ENCODE results near the gene ACACB.

ACACB gene

DNA sequence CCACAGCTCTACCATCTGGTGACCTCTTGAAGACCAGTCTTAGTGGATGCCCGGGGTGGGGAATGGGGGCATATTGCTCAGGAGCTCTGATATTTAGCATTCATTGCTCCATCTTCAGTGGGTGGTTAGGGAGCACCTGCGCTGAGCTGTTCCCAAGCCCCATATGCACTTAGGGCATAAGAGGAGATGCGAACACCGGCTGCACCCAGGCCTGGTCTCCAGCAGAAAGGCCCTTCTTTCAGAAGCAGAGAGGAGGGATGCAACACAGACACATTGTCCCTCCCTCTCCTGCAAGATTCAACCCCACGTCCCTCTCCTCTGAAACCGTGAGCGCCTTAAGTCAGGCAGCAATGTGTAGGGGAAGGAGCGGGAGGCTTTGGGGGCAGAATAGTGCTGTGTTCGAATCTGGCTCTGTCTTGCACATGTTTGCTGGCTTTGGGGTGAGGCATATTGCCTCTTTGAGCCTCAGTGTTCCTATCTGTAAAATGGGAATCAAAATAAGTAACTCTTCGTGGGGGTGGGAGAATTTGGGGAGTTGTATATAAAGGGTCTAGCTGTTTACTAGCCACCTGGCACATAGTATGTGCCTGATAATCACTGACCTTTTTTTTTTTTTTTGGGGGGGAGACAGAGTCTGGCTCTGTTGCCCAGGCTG lies 105.0 kb downstream of the ACACB start:
- DNase-seq, result no peak

DNA sequence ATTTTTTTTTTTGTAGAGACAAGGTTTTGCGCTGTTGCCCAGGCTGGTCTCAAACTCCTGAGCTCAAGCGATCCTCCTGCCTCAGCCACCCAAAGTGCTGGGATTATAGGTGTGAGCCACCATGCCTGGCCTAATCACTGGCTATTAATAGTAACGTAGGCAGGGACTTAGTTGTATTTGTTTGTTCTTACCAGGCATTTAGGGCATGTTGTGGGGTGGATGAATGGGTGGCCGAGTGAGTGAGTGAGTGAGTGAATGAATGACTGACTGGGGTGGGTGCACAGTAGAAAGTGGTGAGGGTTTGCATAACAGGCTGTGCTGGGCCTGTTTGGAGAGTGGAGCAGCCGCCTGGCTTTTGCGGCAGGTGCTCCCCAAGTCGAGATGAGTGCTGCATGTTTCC lies 105.7 kb downstream of the ACACB start:
- DNase-seq, result no peak

DNA sequence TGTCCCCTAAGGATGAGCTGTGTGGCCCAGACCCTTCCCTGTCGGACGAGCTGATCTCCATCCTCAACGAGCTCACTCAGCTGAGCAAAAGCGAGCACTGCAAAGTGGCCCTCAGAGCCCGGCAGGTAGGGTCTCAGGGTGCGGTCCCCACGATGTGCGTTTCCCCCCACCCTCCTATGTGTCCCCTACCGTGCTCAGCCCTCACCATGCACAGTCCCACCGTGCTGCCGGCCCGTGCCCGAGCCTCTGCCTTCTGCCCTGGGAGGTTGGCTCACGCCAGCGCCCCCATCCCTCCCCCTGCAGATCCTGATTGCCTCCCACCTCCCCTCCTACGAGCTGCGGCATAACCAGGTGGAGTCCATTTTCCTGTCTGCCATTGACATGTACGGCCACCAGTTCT lies 106.1 kb downstream of the ACACB start:
- DNase-seq, result no peak

DNA sequence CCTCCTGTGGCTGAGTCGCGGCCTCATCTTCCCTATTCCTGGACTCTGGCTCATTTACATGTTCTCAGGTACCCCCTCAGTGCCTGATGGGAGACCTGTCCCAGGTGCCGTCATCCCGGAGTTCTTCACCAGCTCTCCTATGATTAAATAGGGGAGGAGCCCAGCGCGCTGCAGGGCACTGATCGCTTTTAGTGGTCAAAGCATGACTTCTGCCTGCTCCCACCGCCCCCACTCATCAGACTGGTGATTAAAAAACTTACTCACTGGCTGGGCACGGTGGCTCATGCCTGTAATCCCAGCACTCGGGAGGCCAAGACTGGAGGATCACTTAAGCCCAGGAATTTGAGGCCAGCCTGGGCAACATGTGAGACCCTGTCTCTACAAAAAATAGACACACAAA lies 106.8 kb downstream of the ACACB start:
- DNase-seq, result no peak

DNA sequence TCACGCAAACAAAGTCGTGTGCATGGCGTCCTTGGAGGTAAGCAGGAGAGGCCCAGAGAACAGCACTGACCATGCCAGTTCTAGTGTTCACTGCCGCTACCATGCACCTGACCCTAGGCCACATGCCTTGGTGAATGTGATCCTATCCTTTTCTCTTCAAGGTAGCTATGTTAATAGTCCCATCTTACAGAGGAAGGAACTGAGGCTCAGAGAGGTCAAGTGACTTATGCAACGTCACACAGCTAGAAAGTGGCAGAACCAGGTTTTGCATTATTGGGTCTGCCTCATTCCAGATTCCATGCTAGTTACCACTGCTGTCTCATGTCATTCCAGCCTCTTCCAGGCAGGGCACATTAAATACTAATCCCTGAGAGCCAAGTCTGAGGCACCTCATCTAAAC lies 107.5 kb downstream of the ACACB start:
- DNase-seq, result no peak

DNA sequence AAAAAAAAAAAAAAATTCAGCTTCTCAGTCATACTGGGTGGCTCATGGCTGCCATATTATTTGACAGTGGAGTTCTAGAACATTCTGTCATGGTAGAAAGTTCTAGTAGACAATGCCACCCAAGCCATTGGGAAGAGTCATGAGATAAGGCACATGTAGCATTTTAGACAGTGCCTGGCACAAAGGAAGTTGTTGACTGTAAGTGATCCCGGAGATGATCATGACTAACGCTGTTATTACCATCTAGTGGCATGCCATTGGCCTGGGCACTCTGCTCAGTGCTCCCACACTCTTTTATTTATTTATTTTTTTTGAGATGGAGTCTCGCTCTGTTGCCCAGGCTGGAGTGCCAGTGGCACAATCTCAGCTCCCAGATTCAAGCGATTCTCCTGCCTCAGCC lies 112.3 kb downstream of the ACACB start:
- no peak for DNase-seq

DNA sequence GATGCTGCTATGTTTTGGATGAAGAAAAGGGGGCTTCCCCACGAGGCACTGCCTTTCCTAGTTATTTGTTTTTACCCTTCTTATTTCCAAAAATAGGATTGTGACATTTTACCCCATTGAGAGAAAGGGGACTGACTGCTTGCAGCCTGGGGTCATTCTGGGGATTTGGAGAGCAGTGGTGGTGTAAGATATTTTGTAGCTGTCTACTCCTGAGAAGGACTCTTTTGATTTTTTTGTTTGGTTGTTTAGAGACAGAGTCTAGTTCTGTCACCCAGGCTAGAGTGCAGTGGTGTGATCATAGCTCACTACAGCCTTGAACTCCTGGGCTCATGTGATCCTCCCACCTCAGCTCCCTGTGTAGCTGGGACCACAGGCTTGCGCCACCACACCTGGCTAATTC lies 113.8 kb downstream of the ACACB start:
- no peak for DNase-seq

DNA sequence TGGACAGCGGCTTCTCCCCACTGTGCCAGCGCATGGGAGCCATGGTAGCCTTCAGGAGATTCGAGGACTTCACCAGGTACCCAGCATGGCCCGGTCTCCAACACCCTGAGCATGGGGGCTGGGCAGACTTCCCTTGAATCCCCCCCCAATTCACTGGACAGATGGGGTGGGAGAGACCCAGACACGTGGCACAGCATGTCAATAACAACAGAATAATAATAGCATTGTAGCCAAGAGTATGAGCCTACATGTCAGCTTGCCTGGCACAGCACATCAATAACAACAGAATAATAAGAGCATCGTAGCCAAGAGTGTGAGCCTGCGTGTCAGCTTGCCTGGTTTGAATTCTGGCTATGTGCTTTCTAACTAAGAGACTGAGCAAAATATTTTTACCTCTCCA lies 116.3 kb downstream of the ACACB start:
- no peak for DNase-seq

DNA sequence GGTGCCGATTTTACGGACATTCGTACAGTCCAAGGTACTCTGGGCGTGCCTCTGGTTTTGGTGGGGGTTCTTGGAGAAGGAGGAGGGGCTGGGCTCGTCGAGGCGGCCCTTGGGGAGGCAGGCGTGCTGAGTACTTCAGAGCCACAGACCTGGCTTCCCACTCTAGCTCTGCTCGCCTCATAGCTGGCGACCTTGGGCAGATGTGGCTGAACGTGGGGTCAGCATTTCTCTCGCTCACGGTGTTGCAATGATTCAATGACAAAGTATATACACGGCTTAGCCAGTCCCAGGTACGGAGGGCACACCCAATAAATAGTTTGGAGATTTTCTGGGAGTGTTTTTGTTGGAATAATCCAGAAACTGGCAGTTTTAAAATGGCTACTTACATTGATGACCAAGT lies 117.6 kb downstream of the ACACB start:
- no peak for DNase-seq

DNA sequence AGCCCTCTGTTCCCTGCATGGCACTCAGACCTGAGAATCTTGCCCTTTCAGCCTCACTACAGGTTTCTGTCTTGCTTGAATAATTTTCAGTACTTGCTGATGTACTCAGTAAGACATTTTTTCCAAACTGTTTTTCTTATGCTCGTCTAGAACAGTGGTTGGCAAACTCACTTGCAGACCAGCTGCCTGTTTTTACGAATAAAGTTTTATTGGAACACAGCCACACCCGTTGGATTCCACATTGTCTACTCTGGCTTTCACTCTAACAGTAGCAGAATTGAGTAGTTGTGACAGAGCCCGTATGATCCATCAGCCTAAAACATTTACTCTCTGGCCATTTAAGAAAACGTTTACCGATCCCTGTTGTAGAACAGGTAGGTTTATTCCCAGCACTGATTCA lies 119.9 kb downstream of the ACACB start:
- no peak for DNase-seq

DNA sequence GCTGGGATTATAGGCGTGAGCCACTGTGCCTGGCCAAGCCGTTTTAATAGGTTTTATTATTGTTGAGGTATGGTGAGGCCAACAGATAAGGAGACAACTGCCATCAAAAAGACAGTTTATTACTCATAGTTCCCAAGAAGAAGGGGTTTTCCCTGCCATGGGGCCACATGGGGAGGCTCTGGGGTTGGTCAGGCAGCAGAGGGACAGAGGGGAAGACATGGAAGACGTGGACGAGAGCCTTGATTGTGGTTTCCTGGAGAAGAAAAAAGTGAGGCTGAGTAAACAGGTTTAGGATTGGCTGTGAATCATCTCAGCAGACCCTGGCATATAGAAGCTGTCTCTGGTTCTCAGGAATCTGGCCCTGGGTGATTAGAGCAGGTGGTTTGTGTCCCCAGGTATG lies 122.8 kb downstream of the ACACB start:
- no peak for DNase-seq

DNA sequence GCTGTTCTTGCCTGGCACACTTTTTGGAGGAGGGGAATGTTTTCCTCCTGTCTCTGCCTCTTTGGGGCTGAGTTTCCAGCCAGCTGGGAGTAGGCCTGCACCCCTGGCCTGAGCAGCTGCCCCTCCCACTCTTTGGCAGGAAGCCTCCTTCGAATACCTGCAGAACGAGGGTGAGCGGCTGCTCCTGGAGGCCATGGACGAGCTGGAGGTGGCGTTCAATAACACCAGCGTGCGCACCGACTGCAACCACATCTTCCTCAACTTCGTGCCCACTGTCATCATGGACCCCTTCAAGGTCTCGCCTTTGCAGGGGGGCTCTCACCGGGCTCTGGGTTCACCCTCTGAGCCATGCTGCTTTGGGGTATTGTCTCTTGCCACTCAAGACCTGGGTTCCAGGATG lies 123.3 kb downstream of the ACACB start:
- DNase-seq, result no peak

DNA sequence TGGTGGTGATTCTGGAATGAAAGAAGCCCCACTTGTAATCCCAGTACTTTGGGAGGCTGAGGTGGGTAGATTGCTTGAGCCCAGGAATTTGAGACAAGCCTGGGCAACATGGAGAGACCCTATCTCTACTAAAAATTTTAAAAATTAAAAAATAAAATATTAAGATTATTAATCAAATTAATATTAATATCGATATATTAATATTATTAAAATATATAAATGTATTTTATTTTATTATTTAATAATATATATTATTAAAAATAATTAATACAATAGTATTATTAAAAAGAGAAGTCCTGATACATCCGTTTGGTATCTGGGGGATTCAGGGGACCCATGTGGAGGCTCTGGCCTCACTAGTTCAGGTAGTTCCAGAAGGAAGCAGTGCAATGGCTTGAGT lies 124.0 kb downstream of the ACACB start:
- DNase-seq, result no peak

DNA sequence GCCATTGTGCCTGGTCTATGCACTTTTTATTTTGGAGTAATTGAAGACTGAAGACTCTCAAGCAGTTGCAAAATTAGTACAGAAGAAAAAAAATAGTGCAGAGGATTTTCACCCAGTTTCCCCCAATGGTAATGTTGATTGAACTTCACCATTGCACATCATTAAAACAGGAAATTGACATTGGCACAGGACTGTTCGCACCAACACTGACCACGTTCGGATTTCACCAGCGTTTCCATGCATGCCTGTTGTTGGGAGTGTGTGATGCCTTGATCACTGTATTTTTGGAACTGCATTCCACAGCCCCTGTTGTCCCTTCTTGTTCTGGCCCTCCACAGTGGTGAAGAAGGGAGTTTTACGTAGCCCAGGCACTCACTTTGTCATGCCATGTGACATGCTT lies 125.5 kb downstream of the ACACB start:
- DNase-seq, result no peak

DNA sequence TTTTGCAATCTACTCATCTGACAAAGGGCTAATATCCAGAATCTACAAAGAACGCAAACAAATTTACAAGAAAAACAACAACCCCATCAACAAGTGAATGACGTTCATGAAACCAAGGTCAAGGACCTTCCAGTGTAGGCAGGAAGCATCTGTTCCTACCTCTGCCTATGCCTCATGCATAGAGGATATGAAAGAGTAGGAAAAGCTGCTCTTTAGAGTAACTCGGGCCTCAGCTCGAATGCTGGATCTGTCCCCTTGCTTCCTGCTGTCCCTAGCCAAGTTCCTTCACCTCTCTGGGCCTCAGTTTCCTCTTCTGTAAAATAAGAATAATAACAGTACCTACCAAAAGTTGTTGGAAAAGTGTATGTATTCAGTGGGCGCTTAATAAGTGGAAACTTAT lies 127.7 kb downstream of the ACACB start:
- DNase-seq, result no peak

DNA sequence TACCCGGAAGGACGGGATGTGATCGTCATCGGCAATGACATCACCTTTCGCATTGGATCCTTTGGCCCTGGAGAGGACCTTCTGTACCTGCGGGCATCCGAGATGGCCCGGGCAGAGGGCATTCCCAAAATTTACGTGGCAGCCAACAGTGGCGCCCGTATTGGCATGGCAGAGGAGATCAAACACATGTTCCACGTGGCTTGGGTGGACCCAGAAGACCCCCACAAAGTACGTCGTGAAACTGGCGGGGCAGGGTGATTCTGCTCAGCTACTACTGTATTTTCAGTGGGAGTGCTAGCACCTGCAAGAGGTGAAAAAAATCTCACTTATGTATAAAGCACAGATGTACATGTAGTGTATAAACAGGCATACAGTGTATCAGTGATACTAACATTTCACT lies 129.8 kb downstream of the ACACB start:
- no peak for DNase-seq

DNA sequence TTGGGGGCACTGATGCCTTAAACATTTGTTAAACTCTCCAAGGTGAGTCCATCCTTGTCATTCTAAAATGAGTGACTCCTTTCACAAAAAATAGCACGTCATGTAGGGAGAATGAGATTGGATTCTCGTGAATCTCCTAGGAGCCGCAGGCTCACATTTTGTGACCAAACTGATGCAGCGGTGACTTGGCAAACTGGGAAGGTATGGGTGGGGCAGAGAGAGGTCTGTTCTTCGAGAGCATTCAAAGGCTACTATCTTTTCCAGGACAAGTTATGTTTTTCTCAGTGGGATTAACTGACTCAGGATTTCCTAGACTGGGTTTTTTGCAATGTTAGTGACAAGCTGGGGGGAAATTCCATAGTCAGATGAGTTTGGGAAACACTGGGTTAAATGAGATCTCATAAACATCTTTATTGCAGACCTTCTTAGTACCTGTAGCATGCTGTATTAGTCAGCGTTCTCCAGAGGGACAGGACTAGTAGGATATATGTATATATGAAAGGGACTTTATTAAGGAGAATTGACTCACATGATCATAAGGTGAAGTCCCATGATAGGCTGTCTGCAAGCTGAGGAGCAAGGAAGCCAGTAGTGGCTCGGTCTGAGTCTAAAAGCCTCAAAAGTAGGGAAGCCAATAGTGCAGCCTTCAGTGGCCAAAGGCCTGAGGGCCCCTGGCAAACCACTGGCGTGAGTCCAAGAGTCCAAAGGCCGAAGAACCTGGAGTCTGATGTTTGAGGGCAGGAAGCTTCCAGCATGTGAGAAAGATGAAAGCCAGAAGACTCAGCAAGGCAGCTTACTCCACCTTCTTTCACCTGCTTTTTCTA lies 131.7 kb downstream of the ACACB start:
- no peak for DNase-seq

DNA sequence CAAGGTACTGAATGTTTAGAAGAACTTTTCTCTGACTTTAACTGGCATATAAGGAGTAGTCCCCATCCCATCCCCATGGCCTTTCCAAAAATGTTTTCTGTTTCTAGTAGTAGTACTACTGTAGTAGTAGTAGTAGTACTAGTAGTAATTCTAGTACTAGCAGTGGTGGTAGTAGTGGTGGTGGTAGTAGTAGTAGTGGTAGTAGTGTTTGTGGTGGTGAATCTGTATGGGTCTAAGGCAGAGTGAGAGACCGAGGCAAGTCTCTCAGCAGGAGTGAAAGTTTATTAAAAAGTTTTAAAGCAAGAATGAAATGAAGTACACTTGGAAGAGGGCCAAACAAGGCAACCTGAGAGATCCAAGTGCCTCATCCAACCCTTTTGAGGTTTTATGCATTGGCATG lies 134.1 kb downstream of the ACACB start:
- DNase-seq, result no peak

DNA sequence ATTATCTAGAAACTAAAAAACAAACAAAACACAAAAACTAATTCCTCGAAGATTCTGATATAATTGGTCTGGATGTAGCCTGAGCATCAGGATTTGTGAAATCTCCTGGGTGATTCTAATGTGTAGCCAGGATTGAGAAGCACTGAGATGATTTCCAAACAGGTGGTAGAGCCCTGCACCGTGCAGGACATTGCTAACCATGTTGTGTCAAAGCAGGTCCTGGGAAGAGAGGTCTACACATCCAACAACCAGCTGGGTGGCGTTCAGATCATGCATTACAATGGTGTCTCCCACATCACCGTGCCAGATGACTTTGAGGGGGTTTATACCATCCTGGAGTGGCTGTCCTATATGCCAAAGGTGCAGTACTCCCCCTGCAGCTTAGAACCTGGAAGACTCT lies 136.4 kb downstream of the ACACB start:
- no peak for DNase-seq

DNA sequence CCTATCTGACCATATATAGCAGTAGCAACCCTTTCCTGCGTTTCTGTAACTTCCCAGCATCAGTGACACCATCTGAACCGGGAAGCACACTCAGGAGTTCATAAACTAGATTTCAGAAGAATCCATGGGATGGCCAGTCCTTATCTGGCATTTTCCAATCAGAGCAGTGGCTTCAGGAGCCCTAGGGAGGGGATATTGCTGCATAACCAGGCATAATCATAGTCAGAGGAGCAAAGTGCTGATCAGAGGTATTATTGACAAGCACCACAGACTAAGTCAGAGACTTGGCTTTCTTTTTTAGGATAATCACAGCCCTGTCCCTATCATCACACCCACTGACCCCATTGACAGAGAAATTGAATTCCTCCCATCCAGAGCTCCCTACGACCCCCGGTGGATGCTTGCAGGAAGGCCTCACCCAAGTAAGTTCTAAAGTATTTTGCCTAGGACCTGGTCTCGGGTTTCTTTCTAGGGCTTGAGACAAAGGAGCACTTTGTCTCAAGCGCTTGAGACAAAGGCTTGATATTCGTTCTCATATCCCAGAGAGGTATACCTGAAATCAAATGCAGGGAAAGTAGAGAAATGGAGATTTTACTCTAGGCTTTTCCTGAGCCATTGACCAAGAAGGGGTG lies 137.6 kb downstream of the ACACB start:
- DNase-seq, result no peak

DNA sequence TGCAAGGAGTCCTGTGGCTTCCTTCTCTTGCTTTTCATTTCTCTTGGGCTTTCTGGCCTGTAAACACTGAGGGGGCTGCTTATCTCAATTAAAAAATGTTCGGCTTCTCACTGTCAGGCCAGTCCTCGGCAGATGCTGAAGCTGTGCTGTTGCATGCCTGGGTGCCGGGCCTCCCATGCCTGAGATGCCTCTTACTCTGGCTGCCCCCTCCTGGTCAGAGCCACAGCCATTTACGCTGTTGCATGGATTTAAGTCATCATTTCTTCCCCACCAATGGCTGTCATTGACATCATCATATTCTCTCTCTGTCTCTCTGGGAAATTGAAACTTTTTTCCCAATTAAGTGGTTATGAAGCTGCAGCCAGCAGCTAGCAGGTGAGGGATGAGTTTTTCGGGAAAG lies 139.0 kb downstream of the ACACB start:
- no peak for DNase-seq

DNA sequence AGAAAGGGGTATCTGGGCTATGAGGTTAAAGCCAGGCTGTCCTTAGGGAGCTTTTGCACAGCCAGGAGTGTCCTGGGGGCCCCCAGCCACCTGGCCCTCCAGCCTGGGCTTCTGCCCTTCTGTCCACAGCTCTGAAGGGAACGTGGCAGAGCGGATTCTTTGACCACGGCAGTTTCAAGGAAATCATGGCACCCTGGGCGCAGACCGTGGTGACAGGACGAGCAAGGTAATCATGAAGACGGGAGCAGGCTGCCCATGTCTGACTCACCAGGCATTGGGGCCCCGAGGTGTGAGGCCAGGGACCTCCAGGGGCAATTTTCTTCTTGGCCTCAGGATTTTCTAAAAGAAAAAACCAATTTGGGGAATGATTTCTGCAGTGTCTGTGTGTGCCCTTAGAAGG lies 139.6 kb downstream of the ACACB start:
- no peak for DNase-seq

DNA sequence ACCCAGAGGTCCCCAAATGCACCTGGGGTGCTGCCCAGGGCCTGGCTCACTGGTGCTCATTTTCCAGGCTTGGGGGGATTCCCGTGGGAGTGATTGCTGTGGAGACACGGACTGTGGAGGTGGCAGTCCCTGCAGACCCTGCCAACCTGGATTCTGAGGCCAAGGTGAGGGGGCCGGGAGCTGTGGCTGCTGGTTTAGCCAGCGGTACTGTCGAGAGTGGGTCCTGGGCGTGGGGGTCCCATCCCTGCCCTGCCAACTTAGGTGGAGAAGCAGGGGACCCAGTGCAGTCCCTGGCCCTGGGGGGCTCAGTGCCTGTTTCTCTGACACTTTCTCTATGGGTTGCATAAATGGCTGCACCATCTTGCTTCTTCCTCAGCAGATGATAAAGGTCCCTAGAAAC lies 141.8 kb downstream of the ACACB start:
- no peak for DNase-seq

Measured in NCI-H146 (cell line).